Measurements from ENCODE around the gene KCNH2.
"Not testable (repeated sequence)": the region's sequence is repeated elsewhere in the genome, so short reads cannot be mapped to it uniquely, and the experiment has no call there.

KCNH2 gene

GRCh38 chr7:151012031-151012692 is 34.0 kb upstream of the KCNH2 start:
- FAIRE-seq = no peak

GRCh38 chr7:151011616-151012015 is 33.5 kb upstream of the KCNH2 start:
- not testable (repeated sequence) for FAIRE-seq

DNA sequence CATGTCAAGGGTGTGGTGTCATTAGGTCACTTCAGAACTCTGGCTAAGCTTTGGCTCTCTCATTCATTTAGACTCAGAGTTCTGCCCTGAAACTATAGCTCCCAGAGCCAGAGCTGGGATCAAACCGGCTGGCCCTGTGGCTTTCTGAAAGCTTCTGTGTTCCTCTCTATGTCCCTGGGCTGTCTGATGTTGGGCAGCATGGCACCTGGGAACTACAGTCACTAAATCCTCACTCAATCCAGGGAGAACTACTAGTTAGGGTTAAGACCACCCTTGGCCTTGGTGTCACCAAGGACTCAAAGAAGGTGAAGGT is 32.9 kb upstream of the KCNH2 start:
- no peak for FAIRE-seq

- no peak for FAIRE-seq
These were observed 32.4 kb upstream of the KCNH2 start for GRCh38 chr7:151010307-151011096.

DNA sequence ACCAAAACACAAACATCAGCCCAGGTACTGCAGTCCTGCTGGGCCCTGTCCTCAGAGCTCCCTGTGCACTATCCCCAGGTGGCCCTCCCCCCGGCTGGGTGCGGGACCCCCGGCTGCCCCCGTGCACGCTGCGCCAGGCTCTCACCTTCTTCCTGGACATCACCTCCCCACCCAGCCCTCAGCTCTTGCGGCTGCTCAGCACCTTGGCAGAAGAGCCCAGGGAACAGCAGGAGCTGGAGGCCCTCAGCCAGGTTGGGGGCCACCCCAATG is 31.9 kb upstream of the KCNH2 start:
- no peak for FAIRE-seq

GRCh38 chr7:151009327-151010036 is 31.4 kb upstream of the KCNH2 start:
- no peak for FAIRE-seq

DNA sequence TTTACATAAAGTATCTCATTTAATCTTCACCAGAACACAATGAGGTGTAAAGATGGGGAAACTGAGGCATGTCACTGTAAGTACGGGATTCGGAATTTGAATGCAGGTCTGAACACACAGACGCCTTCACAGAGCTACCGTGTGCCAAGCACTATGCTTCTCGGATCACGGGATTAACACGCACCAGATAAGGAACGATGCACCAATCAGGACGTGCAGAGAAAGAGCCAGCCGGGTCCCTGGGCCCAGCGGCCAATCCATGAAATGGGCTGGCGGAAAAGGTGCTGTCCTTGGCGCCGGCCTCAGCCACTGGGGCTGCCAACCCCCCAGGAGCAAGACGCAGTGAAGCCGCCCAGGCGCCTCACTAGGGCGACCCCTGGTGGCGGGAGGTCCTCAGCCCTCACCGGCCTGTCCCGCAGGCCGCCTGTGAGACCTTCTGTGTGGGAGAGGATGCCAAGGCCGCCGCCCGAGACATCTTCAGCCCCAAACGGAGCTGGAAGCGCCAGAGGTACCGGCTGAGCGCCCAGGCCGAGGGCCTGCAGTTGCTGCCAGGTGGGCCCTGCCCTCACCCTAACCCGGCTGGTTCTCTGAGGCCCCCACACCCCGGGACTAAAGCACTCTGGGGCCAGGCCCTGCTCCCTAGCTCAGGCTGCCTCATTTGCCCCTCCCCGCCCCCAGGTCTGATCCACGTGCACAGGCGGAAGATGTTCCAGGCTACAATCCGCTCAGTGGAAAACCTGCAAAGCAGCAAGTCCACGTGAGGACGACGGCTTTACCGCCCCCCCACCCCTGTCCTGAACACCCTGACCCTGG is 30.6 kb upstream of the KCNH2 start:
- FAIRE-seq = no peak

GRCh38 chr7:151008143-151008510 is 30.0 kb upstream of the KCNH2 start:
- no peak for FAIRE-seq

DNA sequence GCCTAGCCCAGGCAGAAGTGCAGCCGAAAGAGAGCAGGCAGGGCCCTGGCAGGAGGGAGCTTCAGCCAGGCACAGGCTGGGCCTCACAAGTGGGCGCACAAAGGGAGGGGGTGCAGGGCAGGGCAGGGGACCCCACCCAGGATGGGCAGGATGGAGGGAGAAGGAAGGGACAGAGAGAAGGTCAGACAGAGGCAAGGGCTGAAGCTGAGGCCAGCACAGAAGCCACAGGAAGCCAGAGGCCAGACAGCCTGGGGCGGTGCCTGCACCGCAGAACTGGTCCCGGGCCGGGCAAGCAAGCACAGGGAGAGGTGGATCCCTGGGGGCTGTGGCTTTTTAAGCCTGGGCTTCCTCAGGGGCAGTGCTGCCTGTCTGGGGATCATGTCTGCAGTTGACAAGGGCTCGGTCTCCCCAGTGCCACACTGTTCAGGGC is 29.4 kb upstream of the KCNH2 start:
- FAIRE-seq = no peak

DNA sequence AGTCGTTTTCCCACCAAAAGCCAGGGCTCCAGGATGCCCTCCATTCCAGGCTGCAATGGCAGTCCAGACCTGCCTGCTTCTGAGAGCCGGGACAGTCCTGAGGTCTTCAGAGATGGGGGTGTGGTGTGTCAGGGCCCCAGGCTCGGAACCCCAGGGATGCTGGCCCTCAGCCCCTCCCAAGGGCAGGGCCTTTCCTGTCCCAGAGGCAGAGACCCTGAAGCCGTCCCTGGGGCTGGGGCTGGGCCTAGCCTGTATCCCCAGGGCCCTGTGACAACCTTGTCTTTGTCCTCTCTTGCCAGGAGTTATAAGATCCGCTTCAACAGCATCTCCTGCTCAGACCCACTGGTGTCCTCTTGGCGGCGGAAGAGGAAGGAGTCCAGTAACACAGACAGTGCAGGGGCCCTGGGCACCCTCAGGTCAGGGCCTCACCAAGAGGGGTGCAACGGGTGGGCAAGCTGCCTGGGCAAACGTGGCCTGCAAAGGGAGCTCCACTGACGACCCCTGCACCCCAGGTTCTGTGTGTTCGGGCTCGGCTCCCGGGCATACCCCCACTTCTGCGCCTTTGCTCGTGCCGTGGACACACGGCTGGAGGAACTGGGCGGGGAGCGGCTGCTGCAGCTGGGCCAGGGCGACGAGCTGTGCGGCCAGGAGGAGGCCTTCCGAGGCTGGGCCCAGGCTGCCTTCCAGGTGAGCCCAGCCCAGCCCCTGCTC is 28.6 kb upstream of the KCNH2 start:
- FAIRE-seq = no peak

DNA sequence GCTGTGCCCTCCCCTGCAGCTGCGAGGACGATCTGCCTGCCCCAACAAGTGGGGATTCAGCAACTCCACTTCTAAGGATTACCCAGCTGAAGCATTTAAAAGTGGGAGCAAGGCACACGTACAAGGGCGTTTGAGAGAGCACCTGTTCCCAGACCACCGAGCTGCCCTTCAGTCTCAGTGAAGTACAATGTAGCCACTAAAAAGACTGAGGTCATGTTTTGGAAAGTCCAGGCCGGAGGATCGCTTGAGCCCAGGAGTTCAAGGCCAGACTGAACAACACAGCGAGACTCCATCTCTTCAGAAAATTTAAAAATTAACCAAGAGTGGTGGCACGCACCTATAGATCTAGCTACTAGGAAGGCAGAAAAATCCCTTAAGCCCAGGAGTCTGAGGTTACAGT is 27.4 kb upstream of the KCNH2 start:
- FAIRE-seq = no peak

GRCh38 chr7:151003572-151003971 is 25.5 kb upstream of the KCNH2 start:
- FAIRE-seq = no peak

- FAIRE-seq = no peak
These were observed 23.4 kb upstream of the KCNH2 start for GRCh38 chr7:151001546-151001945.

GRCh38 chr7:151000897-151001495 is 22.9 kb upstream of the KCNH2 start:
- FAIRE-seq = no peak

GRCh38 chr7:150999497-151000230 is 21.5 kb upstream of the KCNH2 start:
- FAIRE-seq = no peak

DNA sequence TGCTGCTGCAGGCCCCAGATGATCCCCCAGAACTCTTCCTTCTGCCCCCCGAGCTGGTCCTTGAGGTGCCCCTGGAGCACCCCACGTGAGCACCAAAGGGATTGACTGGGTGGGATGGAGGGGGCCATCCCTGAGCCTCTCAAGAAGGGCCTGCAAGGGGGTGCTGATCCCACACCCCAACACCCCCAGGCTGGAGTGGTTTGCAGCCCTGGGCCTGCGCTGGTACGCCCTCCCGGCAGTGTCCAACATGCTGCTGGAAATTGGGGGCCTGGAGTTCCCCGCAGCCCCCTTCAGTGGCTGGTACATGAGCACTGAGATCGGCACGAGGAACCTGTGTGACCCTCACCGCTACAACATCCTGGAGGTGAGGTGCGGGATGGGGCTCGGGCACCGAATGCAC is 20.9 kb upstream of the KCNH2 start:
- no peak for FAIRE-seq

- FAIRE-seq = no peak
These were observed 20.2 kb upstream of the KCNH2 start for GRCh38 chr7:150998341-150998740.

DNA sequence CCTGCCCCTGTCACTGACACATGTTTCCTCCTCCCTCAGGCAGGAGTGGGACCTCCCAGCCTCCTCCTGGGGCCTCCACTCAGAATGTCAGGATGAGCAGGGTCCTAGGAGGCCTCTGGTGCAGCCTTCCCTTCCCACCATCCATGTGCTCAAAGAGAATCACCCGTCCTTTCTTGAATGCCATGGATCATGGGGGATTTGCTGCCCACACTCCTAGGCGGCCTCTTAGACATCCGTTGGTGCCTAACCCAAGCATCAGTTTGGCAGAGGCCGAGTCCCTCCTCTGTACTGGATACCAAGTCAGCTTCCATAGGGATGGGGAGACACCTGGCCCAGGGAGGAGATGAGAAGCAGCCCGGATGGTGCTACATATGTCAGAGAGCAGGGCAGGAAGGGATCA is 19.7 kb upstream of the KCNH2 start:
- FAIRE-seq = no peak

- no peak for FAIRE-seq
These were observed 19.0 kb upstream of the KCNH2 start for GRCh38 chr7:150997075-150997511.

DNA sequence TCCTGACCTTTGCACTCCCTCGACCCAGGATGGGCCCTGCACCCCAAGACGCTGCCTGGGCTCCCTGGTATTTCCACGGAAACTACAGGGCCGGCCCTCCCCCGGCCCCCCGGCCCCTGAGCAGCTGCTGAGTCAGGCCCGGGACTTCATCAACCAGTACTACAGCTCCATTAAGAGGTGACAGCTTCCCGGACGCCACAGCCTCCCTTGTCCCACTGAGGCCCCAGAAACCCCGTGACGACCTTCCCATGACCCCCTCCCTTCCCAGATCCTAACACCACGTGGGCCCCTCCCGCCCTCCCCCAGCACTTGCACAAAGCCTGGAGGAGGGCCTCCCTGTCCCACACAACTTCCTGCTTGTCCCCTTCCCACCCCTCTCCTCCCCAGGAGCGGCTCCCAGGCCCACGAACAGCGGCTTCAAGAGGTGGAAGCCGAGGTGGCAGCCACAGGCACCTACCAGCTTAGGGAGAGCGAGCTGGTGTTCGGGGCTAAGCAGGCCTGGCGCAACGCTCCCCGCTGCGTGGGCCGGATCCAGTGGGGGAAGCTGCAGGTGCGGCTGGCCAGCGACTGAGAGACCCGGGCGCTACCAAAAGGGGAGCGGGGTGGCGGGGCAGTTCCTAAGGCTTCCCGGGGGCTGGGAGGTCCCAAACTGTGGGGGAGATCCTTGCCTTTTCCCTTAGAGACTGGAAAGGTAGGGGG is 18.4 kb upstream of the KCNH2 start:
- no peak for FAIRE-seq
